Endothelial cell of umbilical vein (primary cell): ENCODE measurements around the gene INS.

Experiments used
- CTCF ChIP-seq, 2 donors: IDR thresholded peaks; 1 replicate in 1 of 2; 2 replicates in 1 of 2; pipeline ENCODE4 v1.5.1; 2011; ENCODE audit warnings: low read length in 2 of 2, mild to moderate bottlenecking in 2 of 2, moderate library complexity in 2 of 2, control low read depth in 1 of 2, inconsistent platforms in 1 of 2, low read depth in 1 of 2; ENCODE audit not compliant: insufficient read depth in 1 of 2; ENCODE audit errors: extremely low read depth in 1 of 2
- EZH2 ChIP-seq: IDR thresholded peaks from 2 replicates; pipeline ENCODE4 v1.6.1; 2012; ENCODE audit warnings: borderline replicate concordance, low read depth, mild to moderate bottlenecking, moderate library complexity, low read length, inconsistent platforms; ENCODE audit not compliant: severe bottlenecking
- FOS ChIP-seq: IDR thresholded peaks from 2 replicates; pipeline ENCODE4 v1.6.1; 2011; ENCODE audit warnings: mild to moderate bottlenecking, low read length, moderate library complexity, borderline replicate concordance; ENCODE audit not compliant: insufficient read depth
- GATA2 ChIP-seq: IDR thresholded peaks from 2 replicates; pipeline ENCODE4 v1.7.0; 2011; ENCODE audit warnings: low read depth, mild to moderate bottlenecking, moderate library complexity, mixed read lengths, low read length; ENCODE audit not compliant: insufficient read length, insufficient read depth
- JUN ChIP-seq: IDR thresholded peaks from 2 replicates; pipeline ENCODE4 v1.6.1; 2011; ENCODE audit warnings: borderline replicate concordance, low read depth; ENCODE audit not compliant: insufficient read length, insufficient read depth
- MAX ChIP-seq: IDR thresholded peaks from 2 replicates; pipeline ENCODE4 v1.6.1; 2011; ENCODE audit not compliant: insufficient read depth, insufficient read length
- MYC ChIP-seq: IDR thresholded peaks from one replicate; pipeline ENCODE4 v1.6.1; 2011; ENCODE audit warnings: mild to moderate bottlenecking, low read depth, low read length
- POLR2A ChIP-seq: IDR thresholded peaks from 2 replicates; pipeline ENCODE4 v1.6.1; 2012; ENCODE audit warnings: low read depth, mild to moderate bottlenecking, control low read depth, low read length
- POLR2AphosphoS5 ChIP-seq: IDR thresholded peaks from 2 replicates; pipeline ENCODE4 v1.6.1; 2012; ENCODE audit warnings: low read depth, mild to moderate bottlenecking, control low read depth, low read length, moderate library complexity; ENCODE audit not compliant: insufficient read depth

GRCh38 chr11:2180789-2181370, 19.9 kb upstream of the INS start:
- TF ChIP-seq CTCF (IDR thresholded peaks at IDR 0.05; ENCODE audit: extremely low read depth in 1 of 2, insufficient read depth in 1 of 2, low read depth in 1 of 2, low read length in 2 of 2): no peak
- no peak for TF ChIP-seq JUN
- no peak for TF ChIP-seq POLR2AphosphoS5
- TF ChIP-seq EZH2: no peak
- TF ChIP-seq POLR2A: no peak
- no peak for TF ChIP-seq MAX
- no peak for TF ChIP-seq FOS
- no peak for TF ChIP-seq MYC
- no peak for TF ChIP-seq GATA2
